Neural cell (in vitro differentiated cells): ENCODE results near the gene ENOSF1. TPM values are rescaled to one million over a fixed set of nuclear protein-coding genes. Genes with fewer than 3 reads are reported as not detected.
A peak's percentile ranks its signal among the peaks of the same experiment; 100 is the strongest.
"Not testable (repeated sequence)": the region's sequence is repeated elsewhere in the genome, so short reads cannot be mapped to it uniquely, and the experiment has no call there.

Experiments
- H2AFZ ChIP-seq: fragments of 200-600, 300-800 bp; sonication (generic), shearing (Covaris generic); 2 replicates; pipeline ENCODE4 v1.6.0; 2014; ENCODE audit warnings: low read depth, mild to moderate bottlenecking, antibody characterized with exemption, low read length, moderate library complexity
- H3F3A ChIP-seq: fragments of 200-600 bp; shearing (Covaris generic); 2 replicates; pipeline ENCODE4 v1.6.1; 2016; ENCODE audit warnings: mild to moderate bottlenecking, moderate library complexity, mixed read lengths, antibody characterized with exemption, low read length; ENCODE audit not compliant: insufficient read depth, poor library complexity, severe bottlenecking
- H3K27ac ChIP-seq: fragments of 200-600, 300-800 bp; sonication (generic), shearing (Covaris generic); 2 replicates; pipeline ENCODE4 v1.5.1; 2014; ENCODE audit warnings: mild to moderate bottlenecking, low read length, moderate library complexity
- H3K27me3 ChIP-seq: fragments of 300-800, 200-600 bp; sonication (generic), shearing (Covaris generic); 2 replicates; pipeline ENCODE4 v1.6.0; 2014; ENCODE audit warnings: mild to moderate bottlenecking, low read depth, low read length, moderate library complexity; ENCODE audit not compliant: insufficient read depth
- H3K36me3 ChIP-seq: fragments of 300-800, 200-600 bp; sonication (generic), shearing (Covaris generic); 2 replicates; pipeline ENCODE4 v1.5.1; 2014; ENCODE audit warnings: mild to moderate bottlenecking, antibody characterized with exemption, low read length, moderate library complexity; ENCODE audit not compliant: insufficient read depth
- H3K4me2 ChIP-seq: fragments of 300-800, 200-600 bp; sonication (generic), shearing (Covaris generic); 2 replicates; pipeline ENCODE4 v1.6.0; 2014; ENCODE audit warnings: mild to moderate bottlenecking, low read length
- H3K4me3 ChIP-seq: fragments of 300-800, 200-600 bp; sonication (generic), shearing (Covaris generic); 2 replicates; pipeline ENCODE4 v1.5.1; 2014; ENCODE audit warnings: mild to moderate bottlenecking, low read length, moderate library complexity
- H3K79me2 ChIP-seq: fragments of 200-600 bp; shearing (Covaris generic); replicated peaks from 2 replicates; pipeline ENCODE4 v1.6.0; 2014; ENCODE audit warnings: mild to moderate bottlenecking, low read length, moderate library complexity; ENCODE audit not compliant: insufficient read depth
- H3K9ac ChIP-seq: fragments of 300-800, 200-600 bp; sonication (generic), shearing (Covaris generic); 2 replicates; pipeline ENCODE4 v1.6.1; 2016; ENCODE audit warnings: mild to moderate bottlenecking, low read length, mixed read lengths
- H3K9me2 ChIP-seq: fragments of 200-600 bp; shearing (Covaris generic); 2 replicates; pipeline ENCODE4 v1.6.1; 2016; ENCODE audit warnings: mild to moderate bottlenecking, low read length, mixed read lengths; ENCODE audit not compliant: insufficient read depth
- H3K9me3 ChIP-seq: fragments of 200-600, 300-800 bp; sonication (generic), shearing (Covaris generic); 2 replicates; pipeline ENCODE4 v1.6.1; 2016; ENCODE audit warnings: mild to moderate bottlenecking, mixed run types, low read length, moderate library complexity, mixed read lengths
- H4K20me1 ChIP-seq: fragments of 200-600 bp; shearing (Covaris generic); 2 replicates; pipeline ENCODE4 v1.6.1; 2016; ENCODE audit warnings: mild to moderate bottlenecking, mixed run types; ENCODE audit not compliant: insufficient read depth
- CTCF ChIP-seq: fragments of 450-650 bp; IDR thresholded peaks from 2 replicates; pipeline ENCODE4 v1.5.1; 2014; ENCODE audit warnings: antibody characterized with exemption, mild to moderate bottlenecking, moderate library complexity; ENCODE audit not compliant: poor library complexity, severe bottlenecking
- EP300 ChIP-seq: fragments of 450-650 bp; conservative IDR thresholded peaks from 2 replicates; pipeline ENCODE4 v1.6.1; 2014; ENCODE audit warnings: antibody characterized with exemption, mild to moderate bottlenecking, moderate library complexity; ENCODE audit not compliant: poor library complexity, severe bottlenecking
- EZH2 ChIP-seq: fragments of 200-600, 300-800 bp; shearing (Covaris generic), sonication (generic); IDR thresholded peaks from 2 replicates; pipeline ENCODE4 v1.6.1; 2014; ENCODE audit warnings: antibody characterized with exemption, low read length, borderline replicate concordance, mild to moderate bottlenecking; ENCODE audit not compliant: insufficient read depth, poor library complexity, severe bottlenecking
- MXI1 ChIP-seq: fragments of 450-650 bp; conservative IDR thresholded peaks from 2 replicates; pipeline ENCODE4 v1.6.1; 2014; ENCODE audit warnings: antibody characterized with exemption, mild to moderate bottlenecking; ENCODE audit not compliant: poor library complexity, severe bottlenecking
- POLR2AphosphoS5 ChIP-seq: IDR thresholded peaks from 2 replicates; pipeline ENCODE4 v1.6.1; 2012
- RAD21 ChIP-seq: fragments of 450-650 bp; conservative IDR thresholded peaks from 2 replicates; pipeline ENCODE4 v1.6.1; 2014; ENCODE audit warnings: antibody characterized with exemption, mild to moderate bottlenecking, moderate library complexity
- REST ChIP-seq: IDR thresholded peaks from 2 replicates; pipeline ENCODE4 v1.6.1; 2012; ENCODE audit warnings: borderline replicate concordance
- SMC3 ChIP-seq: fragments of 450-650 bp; conservative IDR thresholded peaks from 2 replicates; pipeline ENCODE4 v1.6.1; 2014; ENCODE audit warnings: antibody characterized with exemption, mild to moderate bottlenecking, moderate library complexity; ENCODE audit not compliant: poor library complexity
- TAF1 ChIP-seq: IDR thresholded peaks from 2 replicates; pipeline ENCODE4 v1.6.1; 2012; ENCODE audit warnings: low read depth
- polyA minus RNA-seq: library from RNA; depleted of rRNA, polyadenylated mRNA; stranded (reverse); fragments of >200 nt; gene quantifications from 2 replicates; pipeline ENCODE4 v1.2.3, GENCODE V29; 2014
- polyA plus RNA-seq: library from polyadenylated mRNA; depleted of rRNA; stranded (reverse); fragments of >200 nt; gene quantifications from 2 replicates; pipeline ENCODE4 v1.2.3, GENCODE V29; 2014

ENOSF1 gene
- 4.3 and 9.0 TPM in 2 replicates for polyA plus RNA-seq
- 4.1 and 7.3 TPM in 2 replicates for polyA minus RNA-seq

GRCh38 chr18:712401-713134 lies at the start of gene ENOSF1:
Gene ENOSF1, minus strand, starts transcription at chr18:712630. Its CDS starts 43 bp downstream, at chr18:712587.
- no peaks in the 10 kb centered on the region for H3K79me2 ChIP-seq
- peak within 1 kb of the TSS; percentile 32 for H3K4me2 ChIP-seq
- H3K9ac ChIP-seq: peak within 1 kb of the TSS; percentile 16
- H3K9me3 ChIP-seq: peaks cover 7% of the 10 kb centered on the region
- peak within 1 kb of the TSS; percentile 40 for H2AFZ ChIP-seq
- H3K36me3 ChIP-seq: no peaks in the 10 kb centered on the region
- H3F3A ChIP-seq: no peaks in the 10 kb centered on the region
- H4K20me1 ChIP-seq: no peaks in the 10 kb centered on the region
- peaks cover 8% of the 10 kb centered on the region for H3K27me3 ChIP-seq
- no peak within 1 kb of the TSS for H3K27ac ChIP-seq
- no peaks in the 10 kb centered on the region for H3K9me2 ChIP-seq
- H3K4me3 ChIP-seq: peak within 1 kb of the TSS; percentile 66
- peak; percentile 41 for TF ChIP-seq CTCF
- TF ChIP-seq REST: no peak

- H3K9me3 ChIP-seq, H3K27me3 ChIP-seq, H3K27ac ChIP-seq, H3K9me2 ChIP-seq, H3K4me3 ChIP-seq, H2AFZ ChIP-seq, H3K4me2 ChIP-seq, H3K79me2 ChIP-seq, H4K20me1 ChIP-seq, H3K36me3 ChIP-seq, H3F3A ChIP-seq, H3K9ac ChIP-seq: not testable (repeated sequence)
Observed at GRCh38 chr18:759864-760263, 47.4 kb upstream of the ENOSF1 start.

- no peak for TF ChIP-seq CTCF
- no peak for TF ChIP-seq EZH2
- no peak for TF ChIP-seq SMC3
- no peak for TF ChIP-seq EP300
- no peak for TF ChIP-seq TAF1
- TF ChIP-seq REST: no peak
- no peak for TF ChIP-seq MXI1
- no peak for TF ChIP-seq POLR2AphosphoS5
- no peak for TF ChIP-seq RAD21
Observed at GRCh38 chr18:755506-755905, 43.1 kb upstream of the ENOSF1 start.

More at GRCh38 chr18:755506-755905, 43.1 kb upstream of the ENOSF1 start:
- Histone ChIP-seq H3K4me3 (no peak overlapping the region), H3K9me3 (no peaks in the 10 kb centered on the region), H4K20me1 (no peaks in the 10 kb centered on the region), H2AFZ (no peak overlapping the region), H3F3A (no peaks in the 10 kb centered on the region), H3K27ac (no peak overlapping the region), H3K36me3 (no peaks in the 10 kb centered on the region), H3K9ac (no peak overlapping the region), H3K79me2 (peaks cover 10% of the 10 kb centered on the region), H3K9me2 (no peaks in the 10 kb centered on the region), H3K4me2 (no peak overlapping the region), H3K27me3 (no peaks in the 10 kb centered on the region)
